Measurements from ENCODE around the gene FRMD4A. TPM values are rescaled to one million over a fixed set of nuclear protein-coding genes. Genes with fewer than 3 reads are reported as not detected.
A peak's percentile ranks its signal among the peaks of the same experiment; 100 is the strongest.

Gene FRMD4A
- polyA plus RNA-seq, 1 donor (not counting 4 experiments of a cell fraction or from before 2014, with no cell fraction given) = 12.9 TPM

DNA sequence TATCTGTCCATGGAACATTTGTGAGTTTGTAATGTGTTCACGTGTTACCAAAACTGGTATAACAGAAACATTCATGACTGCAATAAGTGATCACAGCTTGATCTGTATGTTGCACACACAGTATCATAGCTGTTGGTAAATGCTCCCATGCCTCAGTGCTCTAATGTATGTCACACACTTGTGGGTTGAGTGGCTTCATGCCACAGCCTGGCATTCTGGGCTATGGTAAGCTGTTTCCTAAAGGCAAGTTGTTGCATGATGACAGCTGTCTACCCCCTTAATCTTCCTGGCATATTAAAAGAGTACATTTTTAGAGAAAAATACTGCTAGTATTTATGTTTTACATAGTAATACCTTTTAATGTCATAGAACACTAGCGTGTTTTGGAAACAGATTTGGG lies 708.8 kb downstream of the FRMD4A start:
- Histone ChIP-seq H3K79me2 (ENCODE audit: control insufficient read depth, insufficient read depth, low read length) (no peaks in the 10 kb centered on the region), H3K9me3 (ENCODE audit: control insufficient read depth, low read depth, low read length) (no peaks in the 10 kb centered on the region), H3K27me3 (ENCODE audit: control insufficient read depth, extremely low read depth, insufficient read depth, low read length) (no peaks in the 10 kb centered on the region), H2AFZ (ENCODE audit: control insufficient read depth, low read length) (no peak overlapping the region), H3K36me3 (ENCODE audit: control insufficient read depth in 2 of 2, extremely low read depth in 1 of 2, insufficient read depth in 2 of 2, low read length in 2 of 2) (peaks cover 4 to 6% of the 10 kb centered on the region in 2 experiments), H3K9ac (ENCODE audit: control insufficient read depth, extremely low read depth, insufficient read depth, low read length) (no peak overlapping the region), H3K9me1 (ENCODE audit: control insufficient read depth, extremely low read depth, insufficient read depth, low read length) (no peaks in the 10 kb centered on the region), H3K4me2 (ENCODE audit: control insufficient read depth, extremely low read depth, insufficient read depth, low read depth, low read length) (no peak overlapping the region), H3K4me3 (ENCODE audit: control insufficient read depth in 2 of 3, extremely low read depth in 1 of 3, insufficient read depth in 2 of 3, low read depth in 1 of 3, low read length in 3 of 3) (no peak overlapping the region), H3K27ac (ENCODE audit: control insufficient read depth, insufficient read depth, low read length) (no peak overlapping the region), H4K20me1 (ENCODE audit: control insufficient read depth, extremely low read depth, insufficient read depth, low read length) (no peaks in the 10 kb centered on the region), H3K4me1 (ENCODE audit: control insufficient read depth, extremely low read depth, insufficient read depth, low read length) (no peaks in the 10 kb centered on the region)
- dilution Hi-C loops (cut with MboI; ENCODE audit: extremely low pct_ligation_motif_present, low sequenced_read_pairs) = no loop called here
- FAIRE-seq (peak; percentile 57), DNase-seq (ENCODE audit: low read depth, low spot score) (no peak)
- TF ChIP-seq EZH2 (IDR thresholded peaks at IDR 0.05; ENCODE audit: low read length) = no peak
- TF ChIP-seq, protein P1, sequence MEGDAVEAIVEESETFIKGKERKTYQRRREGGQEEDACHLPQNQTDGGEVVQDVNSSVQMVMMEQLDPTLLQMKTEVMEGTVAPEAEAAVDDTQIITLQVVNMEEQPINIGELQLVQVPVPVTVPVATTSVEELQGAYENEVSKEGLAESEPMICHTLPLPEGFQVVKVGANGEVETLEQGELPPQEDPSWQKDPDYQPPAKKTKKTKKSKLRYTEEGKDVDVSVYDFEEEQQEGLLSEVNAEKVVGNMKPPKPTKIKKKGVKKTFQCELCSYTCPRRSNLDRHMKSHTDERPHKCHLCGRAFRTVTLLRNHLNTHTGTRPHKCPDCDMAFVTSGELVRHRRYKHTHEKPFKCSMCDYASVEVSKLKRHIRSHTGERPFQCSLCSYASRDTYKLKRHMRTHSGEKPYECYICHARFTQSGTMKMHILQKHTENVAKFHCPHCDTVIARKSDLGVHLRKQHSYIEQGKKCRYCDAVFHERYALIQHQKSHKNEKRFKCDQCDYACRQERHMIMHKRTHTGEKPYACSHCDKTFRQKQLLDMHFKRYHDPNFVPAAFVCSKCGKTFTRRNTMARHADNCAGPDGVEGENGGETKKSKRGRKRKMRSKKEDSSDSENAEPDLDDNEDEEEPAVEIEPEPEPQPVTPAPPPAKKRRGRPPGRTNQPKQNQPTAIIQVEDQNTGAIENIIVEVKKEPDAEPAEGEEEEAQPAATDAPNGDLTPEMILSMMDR (optimal IDR thresholded peaks at IDR 0.05 in 1 of 3, IDR thresholded peaks at IDR 0.05 in 1 of 3, conservative IDR thresholded peaks at IDR 0.05 in 1 of 3; ENCODE audit: extremely low read depth in 1 of 3, insufficient read depth in 2 of 3, low read length in 3 of 3) = no peak

DNA sequence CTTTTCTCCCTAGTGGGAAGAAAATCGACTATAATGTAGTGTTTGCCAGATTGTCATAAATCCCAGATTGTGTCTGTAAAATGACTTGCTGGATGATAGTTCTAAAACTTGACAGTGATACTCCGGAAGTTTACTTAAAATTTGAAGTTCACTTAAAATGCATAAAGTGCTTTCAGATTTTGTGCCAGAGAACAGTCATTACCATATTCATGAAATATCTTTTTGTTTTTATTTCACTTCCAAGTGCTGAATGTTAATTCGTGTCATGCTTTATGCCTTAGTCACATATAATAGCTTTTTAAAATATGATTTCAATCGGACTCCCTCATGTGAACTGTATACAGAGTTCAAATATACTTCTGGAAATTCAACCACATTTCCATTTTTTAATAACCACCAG lies 713.6 kb downstream of the FRMD4A start:
- no peak overlapping the region for H3K4me3 ChIP-seq (ENCODE audit: control insufficient read depth in 2 of 3, extremely low read depth in 1 of 3, insufficient read depth in 2 of 3, low read depth in 1 of 3, low read length in 3 of 3)
- H3K27ac ChIP-seq (ENCODE audit: control insufficient read depth, insufficient read depth, low read length) = no peak overlapping the region
- no peak overlapping the region for H3K9ac ChIP-seq (ENCODE audit: control insufficient read depth, extremely low read depth, insufficient read depth, low read length)
- no peak overlapping the region for H2AFZ ChIP-seq (ENCODE audit: control insufficient read depth, low read length)
- peaks cover 4 to 18% of the 10 kb centered on the region in 2 experiments for H3K36me3 ChIP-seq (ENCODE audit: control insufficient read depth in 2 of 2, extremely low read depth in 1 of 2, insufficient read depth in 2 of 2, low read length in 2 of 2)
- H3K4me1 ChIP-seq (ENCODE audit: control insufficient read depth, extremely low read depth, insufficient read depth, low read length) = peaks cover 10% of the 10 kb centered on the region
- no peaks in the 10 kb centered on the region for H3K79me2 ChIP-seq (ENCODE audit: control insufficient read depth, insufficient read depth, low read length)
- H3K9me3 ChIP-seq (ENCODE audit: control insufficient read depth, low read depth, low read length) = no peaks in the 10 kb centered on the region
- FAIRE-seq (no peak), DNase-seq (ENCODE audit: low read depth, low spot score) (no peak)
- TF ChIP-seq EZH2 (IDR thresholded peaks at IDR 0.05; ENCODE audit: low read length) = no peak
- TF ChIP-seq, protein P1 (optimal IDR thresholded peaks at IDR 0.05 in 1 of 3, IDR thresholded peaks at IDR 0.05 in 1 of 3, conservative IDR thresholded peaks at IDR 0.05 in 1 of 3; ENCODE audit: extremely low read depth in 1 of 3, insufficient read depth in 2 of 3, low read length in 3 of 3) = no peak
- dilution Hi-C loops (cut with MboI; ENCODE audit: extremely low pct_ligation_motif_present, low sequenced_read_pairs) = no loop called here
- H3K9me1 ChIP-seq (ENCODE audit: control insufficient read depth, extremely low read depth, insufficient read depth, low read length) = no peaks in the 10 kb centered on the region
- H4K20me1 ChIP-seq (ENCODE audit: control insufficient read depth, extremely low read depth, insufficient read depth, low read length) = no peaks in the 10 kb centered on the region
- no peak overlapping the region for H3K4me2 ChIP-seq (ENCODE audit: control insufficient read depth, extremely low read depth, insufficient read depth, low read depth, low read length)
- H3K27me3 ChIP-seq (ENCODE audit: control insufficient read depth, extremely low read depth, insufficient read depth, low read length) = no peaks in the 10 kb centered on the region
